ENCODE measurements around the gene ALPI. TPM values are rescaled to one million over a fixed set of nuclear protein-coding genes. Genes with fewer than 3 reads are reported as not detected.

The ALPI gene
- total RNA-seq, 1 donor from 2014 or later: not detected

GRCh38 chr2:232473467-232473890 is 17.5 kb downstream of the ALPI start:
- Histone ChIP-seq H3K4me1 (no peaks in the 10 kb centered on the region), H3K27me3 (no peaks in the 10 kb centered on the region), H3K4me3 (no peak overlapping the region), H3K36me3 (no peaks in the 10 kb centered on the region), H3K27ac (no peak overlapping the region), H3K9me3 (no peaks in the 10 kb centered on the region)
- DNase-seq (ENCODE audit: extremely low spot score in 2 of 2): no peak
- intact Hi-C loops (cut with DNase I): no loop called here
- TF ChIP-seq POLR2A (IDR thresholded peaks at IDR 0.05): no peak
- no peak for TF ChIP-seq CTCF (IDR thresholded peaks at IDR 0.05)
- no peak for TF ChIP-seq POLR2AphosphoS5 (IDR thresholded peaks at IDR 0.05; ENCODE audit: insufficient read depth in 1 of 2, low read depth in 1 of 2)

- H3K27ac ChIP-seq: no peak overlapping the region
- intact Hi-C loops (cut with DNase I): no loop called here
- H3K4me3 ChIP-seq: no peak overlapping the region
- DNase-seq (ENCODE audit: extremely low spot score in 2 of 2): no peak
- H3K27me3 ChIP-seq: no peaks in the 10 kb centered on the region
- H3K9me3 ChIP-seq: no peaks in the 10 kb centered on the region
- H3K36me3 ChIP-seq: no peaks in the 10 kb centered on the region
- TF ChIP-seq CTCF (IDR thresholded peaks at IDR 0.05) (no peak), POLR2A (IDR thresholded peaks at IDR 0.05) (no peak), POLR2AphosphoS5 (IDR thresholded peaks at IDR 0.05; ENCODE audit: insufficient read depth in 1 of 2, low read depth in 1 of 2) (no peak)
- H3K4me1 ChIP-seq: no peaks in the 10 kb centered on the region
Measured at GRCh38 chr2:232476045-232476444, 20.1 kb downstream of the ALPI start.

GRCh38 chr2:232476791-232477190 is 20.8 kb downstream of the ALPI start:
- H3K9me3 ChIP-seq: no peaks in the 10 kb centered on the region
- no peak overlapping the region for H3K4me3 ChIP-seq
- intact Hi-C loops (cut with DNase I): no loop called here
- no peaks in the 10 kb centered on the region for H3K36me3 ChIP-seq
- no peak overlapping the region for H3K27ac ChIP-seq
- no peaks in the 10 kb centered on the region for H3K4me1 ChIP-seq
- no peak for DNase-seq (ENCODE audit: extremely low spot score in 2 of 2)
- no peaks in the 10 kb centered on the region for H3K27me3 ChIP-seq
- TF ChIP-seq POLR2A (IDR thresholded peaks at IDR 0.05) (no peak), CTCF (IDR thresholded peaks at IDR 0.05) (no peak), POLR2AphosphoS5 (IDR thresholded peaks at IDR 0.05; ENCODE audit: insufficient read depth in 1 of 2, low read depth in 1 of 2) (no peak)

GRCh38 chr2:232477751-232478510 is 22.0 kb downstream of the ALPI start:
- H3K27me3 ChIP-seq: no peaks in the 10 kb centered on the region
- no peak for DNase-seq (ENCODE audit: extremely low spot score in 2 of 2)
- intact Hi-C loops (cut with DNase I): no loop called here

More at GRCh38 chr2:232477751-232478510, 22.0 kb downstream of the ALPI start:
- Histone ChIP-seq H3K9me3 (no peaks in the 10 kb centered on the region), H3K4me1 (no peaks in the 10 kb centered on the region), H3K27ac (no peak overlapping the region), H3K4me3 (no peak overlapping the region), H3K36me3 (no peaks in the 10 kb centered on the region)
- no peak for TF ChIP-seq POLR2AphosphoS5 (IDR thresholded peaks at IDR 0.05; ENCODE audit: insufficient read depth in 1 of 2, low read depth in 1 of 2)
- TF ChIP-seq POLR2A (IDR thresholded peaks at IDR 0.05): no peak
- TF ChIP-seq CTCF (IDR thresholded peaks at IDR 0.05): no peak
